T-helper 17 cell (primary cell): ENCODE measurements around the gene PDZRN4. TPM values are rescaled to one million over a fixed set of nuclear protein-coding genes. Genes with fewer than 3 reads are reported as not detected.
"Not testable (repeated sequence)": the region's sequence is repeated elsewhere in the genome, so short reads cannot be mapped to it uniquely, and the experiment has no call there.

Source experiments
- ATAC-seq: fragments of 150-1000 bp; cut with Tn5 transposase; 2 replicates; pipeline ENCODE4 v1.10.0; 2021; ENCODE audit warnings: mild to moderate bottlenecking, moderate library complexity
- DNase-seq, 3 donors: peaks; one replicate each; pipeline versions ENCODE4 v3.0.0 to v3.0.0-alpha.2; 2020 to 2021
- H3K9me3 ChIP-seq: one replicate; pipeline ENCODE4 v1.7.0; 2013; ENCODE audit warnings: low read length, mild to moderate bottlenecking; ENCODE audit not compliant: control insufficient read depth, poor library complexity, severe bottlenecking
- H3K27ac Mint-ChIP-seq: one replicate; pipeline ENCODE4 v1.8.0; 2022; ENCODE audit warnings: mild to moderate bottlenecking, moderate library complexity, mixed read lengths
- H3K27me3 Mint-ChIP-seq: one replicate; pipeline ENCODE4 v1.8.0; 2022; ENCODE audit warnings: mixed read lengths
- H3K36me3 Mint-ChIP-seq: one replicate; pipeline ENCODE4 v1.8.0; 2022; ENCODE audit warnings: low read depth, mixed read lengths
- H3K4me1 Mint-ChIP-seq: one replicate; pipeline ENCODE4 v1.8.0; 2022; ENCODE audit warnings: mild to moderate bottlenecking, mixed read lengths
- H3K4me3 Mint-ChIP-seq: one replicate; pipeline ENCODE4 v1.8.0; 2022; ENCODE audit warnings: mild to moderate bottlenecking, moderate library complexity, mixed read lengths
- total RNA-seq, 4 donors: library from RNA in 2 of 4; stranded (reverse) in 2 of 4; gene quantifications; one replicate each; pipeline ENCODE4 v1.2.3 and lab custom pipeline; 2022 to 2026

Gene PDZRN4
- total RNA-seq, 2 donors from 2014 or later: not detected

DNA sequence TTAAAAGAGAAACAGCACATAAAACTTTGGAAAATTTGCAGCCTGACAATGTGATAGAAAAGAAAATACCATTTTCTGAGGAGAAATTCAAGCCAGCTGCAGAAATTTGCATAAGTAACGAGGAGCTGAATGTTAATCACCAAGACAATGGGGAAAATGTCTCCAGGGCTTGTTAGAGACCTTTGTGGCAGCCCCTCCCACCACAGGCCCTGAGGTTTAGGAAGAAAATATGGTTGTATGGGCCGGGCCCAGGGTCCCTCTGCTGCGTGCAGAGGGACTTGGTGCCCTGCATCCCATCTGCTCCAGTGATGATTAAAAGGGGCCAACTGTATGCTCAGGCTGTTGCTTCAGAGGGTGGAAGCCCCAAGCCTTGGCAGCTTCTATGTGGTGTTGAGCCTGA lies 427.1 kb downstream of the PDZRN4 start:
- not testable (repeated sequence) for H3K36me3 Mint-ChIP-seq, DNase-seq, H3K27me3 Mint-ChIP-seq, H3K9me3 ChIP-seq, H3K4me1 Mint-ChIP-seq, H3K4me3 Mint-ChIP-seq, H3K27ac Mint-ChIP-seq, ATAC-seq

DNA sequence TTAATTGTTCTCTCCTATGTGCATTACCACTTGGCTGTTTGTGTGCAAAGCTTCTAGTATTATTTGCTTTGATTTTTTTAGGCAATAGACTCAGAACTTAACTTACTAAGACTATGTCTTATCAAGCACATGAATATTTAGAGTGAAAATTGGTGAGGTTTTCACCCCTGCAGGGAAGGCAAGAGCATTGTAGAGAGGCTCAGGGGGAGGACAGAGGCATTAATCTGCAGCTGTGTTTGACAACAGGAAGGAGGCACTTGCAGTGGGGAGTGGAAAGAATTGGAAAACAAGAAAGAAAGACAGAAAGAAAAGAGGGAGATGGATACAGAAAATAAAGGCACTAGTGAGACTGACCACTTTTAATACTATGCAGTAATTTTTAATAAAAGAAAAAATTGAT lies 431.6 kb downstream of the PDZRN4 start:
- DNase-seq: no peak
- peaks cover 5% of the 10 kb centered on the region for H3K27me3 Mint-ChIP-seq

DNA sequence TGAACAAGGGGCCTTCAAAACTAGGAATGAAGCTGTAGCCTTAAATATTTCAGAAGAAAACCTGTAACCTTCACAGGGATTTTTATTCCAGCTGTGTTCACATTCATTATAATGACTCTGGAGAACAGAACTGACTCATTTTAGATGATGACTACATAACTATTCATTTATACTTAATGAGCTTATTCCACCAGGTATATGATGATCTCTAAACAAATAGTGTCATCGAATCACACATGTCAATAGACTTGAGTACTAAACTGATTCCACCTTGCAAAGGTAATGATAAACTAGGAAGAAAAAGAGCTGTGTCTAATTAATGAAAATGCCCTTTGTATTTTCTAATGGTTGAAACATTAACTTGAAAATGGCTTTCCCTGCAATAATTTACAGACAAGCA lies 433.2 kb downstream of the PDZRN4 start:
- no peak for ATAC-seq
- no peak overlapping the region for H3K27ac Mint-ChIP-seq

More for the DNA sequence above, 431.6 kb downstream of the PDZRN4 start:
- H3K4me1 Mint-ChIP-seq: no peaks in the 10 kb centered on the region
- no peak overlapping the region for H3K4me3 Mint-ChIP-seq
- no peak overlapping the region for H3K27ac Mint-ChIP-seq
- ATAC-seq: no peak
- no peaks in the 10 kb centered on the region for H3K9me3 ChIP-seq
- no peaks in the 10 kb centered on the region for H3K36me3 Mint-ChIP-seq

More for the DNA sequence above, 433.2 kb downstream of the PDZRN4 start:
- no peaks in the 10 kb centered on the region for H3K4me1 Mint-ChIP-seq
- H3K36me3 Mint-ChIP-seq: no peaks in the 10 kb centered on the region
- H3K9me3 ChIP-seq: no peaks in the 10 kb centered on the region
- no peak overlapping the region for H3K4me3 Mint-ChIP-seq
- H3K27me3 Mint-ChIP-seq: peaks cover 5% of the 10 kb centered on the region
- no peak for DNase-seq
